Measurements from ENCODE around the gene RSBN1L. TPM values are rescaled to one million over a fixed set of nuclear protein-coding genes. Genes with fewer than 3 reads are reported as not detected.
A peak's percentile ranks its signal among the peaks of the same experiment; 100 is the strongest.

The RSBN1L gene
- total and polyA plus RNA-seq, 3 experiments from 2014 or later: 9.6 to 24.5 (median 23.4) TPM

DNA sequence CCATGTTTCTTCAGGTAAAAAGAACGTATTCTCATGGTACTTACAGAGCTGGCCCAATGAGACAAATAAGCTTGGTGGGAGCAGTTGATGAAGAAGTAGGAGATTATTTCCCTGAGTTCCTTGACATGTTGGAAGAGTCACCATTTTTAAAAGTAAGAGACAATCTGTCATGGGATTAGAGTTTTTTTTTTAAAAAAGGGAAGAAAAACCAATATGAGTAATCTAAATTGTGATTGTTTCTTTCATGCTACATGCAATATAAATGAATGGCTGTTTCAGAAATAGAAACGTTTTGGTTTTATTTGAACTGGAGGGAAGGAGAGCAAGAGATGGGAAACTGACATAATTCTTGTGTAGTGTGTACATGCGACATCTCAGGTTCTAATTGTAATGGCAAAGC, 69.2 kb downstream of the RSBN1L start:
- Histone ChIP-seq H3K4me1 (ENCODE audit: insufficient read depth, low read length) (no peaks in the 10 kb centered on the region), H3K36me3 (ENCODE audit: insufficient read depth, low read length) (peaks cover 8% of the 10 kb centered on the region), H3K4me3 (ENCODE audit: low read length) (no peak overlapping the region), H3K27ac (ENCODE audit: low read depth, low read length) (no peak overlapping the region), H3K27me3 (ENCODE audit: insufficient read depth, low read length, poor library complexity, severe bottlenecking) (no peaks in the 10 kb centered on the region), H3K9me3 (ENCODE audit: low read length) (no peaks in the 10 kb centered on the region)
- peaks cover 0 to 56% (median 0%) of the 10 kb centered on the region in 3 donors for H3K36me3 Mint-ChIP-seq
- no peaks in the 10 kb centered on the region for H3K9me3 Mint-ChIP-seq
- no peaks in the 10 kb centered on the region for H3K27me3 Mint-ChIP-seq
- ChIA-PET CTCF (interaction anchor here (0.6 kb wide), 1 partner anchor 120 kb away, joined by 4 read pairs; no protein-coding TSS in a partner anchor), POLR2A (interaction anchor here (0.7 kb wide), 1 partner anchor 114 kb away, joined by 3 read pairs; no protein-coding TSS in a partner anchor)
- no peak overlapping the region for H3K4me3 Mint-ChIP-seq
- peak overlapping the region in 2 of 8 donors; percentile 2 to 64 for H3K27ac Mint-ChIP-seq
- H3K4me1 Mint-ChIP-seq: peaks cover 31 to 50% (median 49%) of the 10 kb centered on the region in 3 donors
- DNase-seq: no peak

GRCh38 chr7:77765906-77766800, 69.9 kb downstream of the RSBN1L start:
- H3K27ac Mint-ChIP-seq: peak overlapping the region in 2 of 8 donors; percentile 50 to 64
- H3K27me3 ChIP-seq (ENCODE audit: insufficient read depth, low read length, poor library complexity, severe bottlenecking): no peaks in the 10 kb centered on the region
- no peak overlapping the region for H3K4me3 ChIP-seq (ENCODE audit: low read length)
- H3K36me3 Mint-ChIP-seq: peaks cover 0 to 60% (median 2%) of the 10 kb centered on the region in 3 donors
- no peaks in the 10 kb centered on the region for H3K4me1 ChIP-seq (ENCODE audit: insufficient read depth, low read length)
- no peak overlapping the region for H3K27ac ChIP-seq (ENCODE audit: low read depth, low read length)
- H3K27me3 Mint-ChIP-seq: no peaks in the 10 kb centered on the region
- CTCF ChIA-PET: no interaction called here
- H3K4me3 Mint-ChIP-seq: no peak overlapping the region
- peaks cover 8% of the 10 kb centered on the region for H3K36me3 ChIP-seq (ENCODE audit: insufficient read depth, low read length)
- H3K9me3 Mint-ChIP-seq: no peaks in the 10 kb centered on the region
- no peak for DNase-seq
- peaks cover 31 to 50% (median 48%) of the 10 kb centered on the region in 3 donors for H3K4me1 Mint-ChIP-seq
- H3K9me3 ChIP-seq (ENCODE audit: low read length): no peaks in the 10 kb centered on the region
- POLR2A ChIA-PET: interaction anchor here (0.7 kb wide), 1 partner anchor 115 kb away, joined by 3 read pairs; no protein-coding TSS in a partner anchor

DNA sequence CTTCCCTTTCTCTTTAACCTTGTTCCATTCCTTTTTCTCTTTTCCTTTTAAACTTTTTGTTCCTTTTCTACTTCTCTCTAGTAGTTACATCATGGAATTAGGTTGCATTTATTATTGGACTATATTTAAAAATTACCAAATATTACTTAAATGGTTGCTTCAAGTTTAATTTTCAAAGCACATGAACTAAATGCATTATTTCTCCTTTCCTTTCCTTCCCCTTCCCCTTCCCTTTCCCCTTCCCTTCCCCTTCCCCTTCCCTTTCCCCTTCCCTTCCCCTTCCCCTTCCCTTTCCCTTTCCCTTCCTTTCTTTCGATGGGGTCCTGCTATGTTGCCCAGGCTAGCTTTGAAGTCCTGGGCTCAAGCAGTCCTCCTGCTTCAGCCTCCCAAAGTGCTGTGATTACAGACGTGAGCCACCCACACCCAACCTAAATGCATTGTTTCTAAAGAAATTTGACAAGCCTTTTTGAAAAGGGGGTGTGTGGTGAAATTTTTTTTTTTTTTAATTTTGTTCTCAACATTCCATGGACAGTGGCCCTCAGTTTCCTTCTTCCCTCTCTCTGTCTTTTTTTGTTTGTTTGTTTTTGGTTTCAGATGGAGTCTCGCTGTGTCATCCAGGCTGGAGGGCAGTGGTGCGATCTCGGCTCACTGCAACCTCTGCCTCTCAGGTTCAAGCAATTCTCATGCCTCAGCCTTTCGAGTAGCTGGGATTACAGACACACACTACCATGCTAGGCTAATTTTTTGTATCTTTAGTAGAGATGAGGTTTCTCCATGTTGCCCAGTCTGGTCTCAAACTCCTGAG, 70.7 kb downstream of the RSBN1L start:
- peaks cover 0 to 61% (median 2%) of the 10 kb centered on the region in 3 donors for H3K36me3 Mint-ChIP-seq
- Histone ChIP-seq H3K4me1 (ENCODE audit: insufficient read depth, low read length) (no peaks in the 10 kb centered on the region), H3K27me3 (ENCODE audit: insufficient read depth, low read length, poor library complexity, severe bottlenecking) (no peaks in the 10 kb centered on the region), H3K27ac (ENCODE audit: low read depth, low read length) (no peak overlapping the region), H3K4me3 (ENCODE audit: low read length) (no peak overlapping the region), H3K9me3 (ENCODE audit: low read length) (no peaks in the 10 kb centered on the region), H3K36me3 (ENCODE audit: insufficient read depth, low read length) (peaks cover 8% of the 10 kb centered on the region)
- no peak overlapping the region for H3K4me3 Mint-ChIP-seq
- ChIA-PET CTCF (interaction anchor here (1.2 to 1.5 kb wide), 2 partner anchors 7 to 115 kb away, joined by 3 to 6 read pairs; no protein-coding TSS in a partner anchor), POLR2A (no interaction called here)
- peak overlapping the region in 1 of 8 donors; percentile 87 for H3K27ac Mint-ChIP-seq
- DNase-seq: no peak
- no peaks in the 10 kb centered on the region for H3K27me3 Mint-ChIP-seq
- H3K9me3 Mint-ChIP-seq: no peaks in the 10 kb centered on the region
- peaks cover 27 to 45% (median 42%) of the 10 kb centered on the region in 3 donors for H3K4me1 Mint-ChIP-seq

GRCh38 chr7:77770316-77770715, 74.1 kb downstream of the RSBN1L start:
- H3K4me3 Mint-ChIP-seq: no peak overlapping the region
- CTCF ChIA-PET: no interaction called here
- Histone ChIP-seq H3K4me1 (ENCODE audit: insufficient read depth, low read length) (no peaks in the 10 kb centered on the region), H3K27ac (ENCODE audit: low read depth, low read length) (no peak overlapping the region), H3K9me3 (ENCODE audit: low read length) (no peaks in the 10 kb centered on the region), H3K27me3 (ENCODE audit: insufficient read depth, low read length, poor library complexity, severe bottlenecking) (no peaks in the 10 kb centered on the region), H3K36me3 (ENCODE audit: insufficient read depth, low read length) (peaks cover 8% of the 10 kb centered on the region), H3K4me3 (ENCODE audit: low read length) (no peak overlapping the region)
- H3K4me1 Mint-ChIP-seq: peaks cover 8 to 35% (median 10%) of the 10 kb centered on the region in 3 donors
- H3K9me3 Mint-ChIP-seq: no peaks in the 10 kb centered on the region
- H3K36me3 Mint-ChIP-seq: peaks cover 4 to 75% (median 6%) of the 10 kb centered on the region in 3 donors
- H3K27me3 Mint-ChIP-seq: no peaks in the 10 kb centered on the region
- peak overlapping the region in 2 of 8 donors; percentile 44 to 60 for H3K27ac Mint-ChIP-seq
- DNase-seq: no peak
- POLR2A ChIA-PET: no interaction called here

DNA sequence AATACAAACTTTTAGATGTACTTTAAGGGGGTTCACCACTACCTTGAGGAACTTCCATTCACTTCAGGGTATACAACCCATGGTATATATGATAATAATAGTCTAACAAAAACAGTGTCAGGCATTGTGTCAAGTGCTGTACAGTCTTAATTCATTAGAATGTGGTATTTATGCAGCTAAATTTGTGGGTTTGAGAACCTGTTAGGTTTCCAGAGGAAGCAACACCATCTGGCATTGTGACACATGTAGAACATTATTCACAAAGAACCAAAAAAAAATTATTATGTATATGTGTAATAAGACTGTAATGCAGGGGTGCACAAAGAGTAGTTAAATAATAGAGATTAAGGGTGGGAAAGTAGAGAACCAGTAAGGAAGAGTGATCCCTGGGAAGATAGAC, 75.6 kb downstream of the RSBN1L start:
- peaks cover 8% of the 10 kb centered on the region for H3K36me3 ChIP-seq (ENCODE audit: insufficient read depth, low read length)
- ChIA-PET POLR2A (no interaction called here), CTCF (no interaction called here)
- no peak overlapping the region for H3K4me3 ChIP-seq (ENCODE audit: low read length)
- Mint-ChIP-seq H3K4me3 (no peak overlapping the region), H3K36me3 (peaks cover 13 to 75% (median 18%) of the 10 kb centered on the region in 3 donors), H3K9me3 (no peaks in the 10 kb centered on the region), H3K27ac (peak overlapping the region in 2 of 8 donors; percentile 19 to 46), H3K27me3 (no peaks in the 10 kb centered on the region), H3K4me1 (peaks cover 1 to 31% (median 4%) of the 10 kb centered on the region in 3 donors)
- H3K27ac ChIP-seq (ENCODE audit: low read depth, low read length): no peak overlapping the region
- no peaks in the 10 kb centered on the region for H3K27me3 ChIP-seq (ENCODE audit: insufficient read depth, low read length, poor library complexity, severe bottlenecking)
- no peak for DNase-seq
- no peaks in the 10 kb centered on the region for H3K9me3 ChIP-seq (ENCODE audit: low read length)
- H3K4me1 ChIP-seq (ENCODE audit: insufficient read depth, low read length): no peaks in the 10 kb centered on the region

- no peaks in the 10 kb centered on the region for H3K9me3 ChIP-seq (ENCODE audit: low read length)
- DNase-seq: no peak
- no peaks in the 10 kb centered on the region for H3K4me1 ChIP-seq (ENCODE audit: insufficient read depth, low read length)
- H3K4me1 Mint-ChIP-seq: peaks cover 9 to 18% (median 9%) of the 10 kb centered on the region in 3 donors
- H3K9me3 Mint-ChIP-seq: peaks cover 0 to 1% (median 0%) of the 10 kb centered on the region in 5 donors
- H3K36me3 Mint-ChIP-seq: peaks cover 24 to 75% (median 27%) of the 10 kb centered on the region in 3 donors
- H3K36me3 ChIP-seq (ENCODE audit: insufficient read depth, low read length): peaks cover 6% of the 10 kb centered on the region
- H3K27ac Mint-ChIP-seq: peak overlapping the region in 3 of 8 donors; percentile 2 to 74 (median 59)
- H3K27me3 ChIP-seq (ENCODE audit: insufficient read depth, low read length, poor library complexity, severe bottlenecking): no peaks in the 10 kb centered on the region
- H3K4me3 Mint-ChIP-seq: no peak overlapping the region
- no peak overlapping the region for H3K27ac ChIP-seq (ENCODE audit: low read depth, low read length)
- ChIA-PET POLR2A (no interaction called here), CTCF (no interaction called here)
- H3K4me3 ChIP-seq (ENCODE audit: low read length): no peak overlapping the region
- no peaks in the 10 kb centered on the region for H3K27me3 Mint-ChIP-seq
Observed at GRCh38 chr7:77778535-77778934, 82.3 kb downstream of the RSBN1L start.

DNA sequence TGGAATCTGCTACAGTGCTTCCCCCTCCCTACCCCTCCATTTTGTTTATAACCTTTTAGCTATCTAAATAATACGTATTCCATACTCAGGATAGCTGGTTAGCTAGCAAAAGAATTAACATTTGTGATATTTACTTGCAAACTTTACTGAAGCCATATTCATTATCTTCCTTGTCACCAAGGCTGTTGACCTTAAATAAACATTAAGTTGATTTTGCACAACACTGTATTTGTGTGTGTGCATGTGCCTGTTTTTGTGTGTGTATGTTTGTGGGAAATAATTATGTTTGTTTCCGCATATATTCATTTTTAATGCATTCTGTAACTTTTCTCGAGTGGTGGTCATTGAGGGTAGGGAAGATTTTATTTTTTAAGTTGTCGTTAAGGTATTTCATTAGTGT, 86.1 kb downstream of the RSBN1L start:
- H3K36me3 Mint-ChIP-seq: peaks cover 5 to 54% (median 29%) of the 10 kb centered on the region in 3 donors
- Histone ChIP-seq H3K4me3 (ENCODE audit: low read length) (no peak overlapping the region), H3K9me3 (ENCODE audit: low read length) (no peaks in the 10 kb centered on the region), H3K27me3 (ENCODE audit: insufficient read depth, low read length, poor library complexity, severe bottlenecking) (no peaks in the 10 kb centered on the region), H3K27ac (ENCODE audit: low read depth, low read length) (no peak overlapping the region), H3K36me3 (ENCODE audit: insufficient read depth, low read length) (peaks cover 6% of the 10 kb centered on the region), H3K4me1 (ENCODE audit: insufficient read depth, low read length) (no peaks in the 10 kb centered on the region)
- H3K4me3 Mint-ChIP-seq: no peak overlapping the region
- no peak overlapping the region for H3K27ac Mint-ChIP-seq
- DNase-seq: no peak
- POLR2A ChIA-PET: no interaction called here
- H3K27me3 Mint-ChIP-seq: no peaks in the 10 kb centered on the region
- H3K9me3 Mint-ChIP-seq: no peaks in the 10 kb centered on the region
- H3K4me1 Mint-ChIP-seq: peaks cover 7 to 12% (median 7%) of the 10 kb centered on the region in 3 donors
- CTCF ChIA-PET: interaction anchor here (1.6 kb wide), 1 partner anchor 131 kb away, joined by 4 read pairs; no protein-coding TSS in a partner anchor

All from CD8-positive, alpha-beta memory T cell (primary cell).